ENCODE data around the gene ILRUN.
A peak's percentile ranks its signal among the peaks of the same experiment; 100 is the strongest.
"Not testable (repeated sequence)": the region's sequence is repeated elsewhere in the genome, so short reads cannot be mapped to it uniquely, and the experiment has no call there.

ILRUN gene

DNA sequence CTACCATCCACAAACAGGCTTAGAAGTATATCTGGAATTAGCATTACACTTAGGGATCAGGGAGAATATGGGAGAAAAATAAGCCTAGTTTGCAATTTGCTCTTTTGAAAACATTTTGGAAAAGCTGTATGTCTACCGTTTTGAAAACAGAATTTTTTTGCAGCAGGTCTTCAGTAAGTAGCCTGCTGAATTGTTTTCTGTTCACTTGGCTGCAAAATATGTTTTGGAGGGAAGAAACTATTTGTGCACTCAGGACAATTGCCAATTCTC is 39.6 kb downstream of the ILRUN start:
- H3K9me3 ChIP-seq (ENCODE audit: control insufficient read depth, low read length) = no peaks in the 10 kb centered on the region
- no peak for DNase-seq
- H3K27me3 ChIP-seq (replicated peaks; ENCODE audit: control insufficient read depth, insufficient read depth, low read length, poor library complexity, severe bottlenecking) = no peaks in the 10 kb centered on the region
- peak overlapping the region; percentile 69 for H3K27ac ChIP-seq (ENCODE audit: insufficient read depth, low read length, poor library complexity, severe bottlenecking)
- peaks cover 5% of the 10 kb centered on the region for H3K36me3 ChIP-seq (ENCODE audit: control insufficient read depth, insufficient read depth, low read length)
- H3K4me3 ChIP-seq (ENCODE audit: insufficient read depth, low read depth, low read length, poor library complexity, severe bottlenecking) = peak overlapping the region; percentile 44
- peaks cover 15% of the 10 kb centered on the region for H3K4me1 ChIP-seq (ENCODE audit: control insufficient read depth, insufficient read depth, low read length, poor library complexity, severe bottlenecking)

DNA sequence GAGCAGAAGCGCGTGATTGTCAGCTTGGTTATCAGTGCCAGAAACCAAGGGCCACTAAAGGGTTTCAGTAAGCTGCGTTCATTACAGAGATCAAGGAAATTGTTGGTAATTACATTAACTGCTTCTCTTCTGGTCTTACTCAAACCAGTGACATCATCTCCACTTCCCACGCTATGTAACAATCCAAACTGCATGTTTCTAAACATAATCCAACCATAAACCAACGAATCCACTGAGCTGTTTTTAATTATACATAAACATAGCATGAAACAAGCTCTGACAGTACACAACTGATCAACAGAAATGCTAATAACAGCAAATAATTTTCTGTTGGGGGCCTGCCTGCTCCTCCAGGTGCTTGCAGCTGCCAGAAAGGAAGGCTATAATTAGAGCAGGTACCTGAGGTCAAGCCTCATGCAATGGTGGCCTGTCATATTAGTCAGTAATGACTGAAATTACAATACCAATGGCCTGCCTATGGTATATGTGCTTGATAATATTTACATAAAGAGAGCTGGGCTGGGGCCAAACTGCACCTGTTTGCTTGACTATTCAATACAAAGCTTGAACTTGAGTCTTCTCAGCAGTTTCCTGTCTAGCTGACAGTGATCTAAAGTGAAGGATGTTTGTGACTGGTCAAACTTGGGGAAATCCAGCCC is 40.1 kb downstream of the ILRUN start:
- peak overlapping the region; percentile 44 for H3K4me3 ChIP-seq (ENCODE audit: insufficient read depth, low read depth, low read length, poor library complexity, severe bottlenecking)
- H3K9me3 ChIP-seq (ENCODE audit: control insufficient read depth, low read length) = no peaks in the 10 kb centered on the region
- peak overlapping the region; percentile 69 for H3K27ac ChIP-seq (ENCODE audit: insufficient read depth, low read length, poor library complexity, severe bottlenecking)
- H3K27me3 ChIP-seq (replicated peaks; ENCODE audit: control insufficient read depth, insufficient read depth, low read length, poor library complexity, severe bottlenecking) = no peaks in the 10 kb centered on the region
- H3K36me3 ChIP-seq (ENCODE audit: control insufficient read depth, insufficient read depth, low read length) = peaks cover 5% of the 10 kb centered on the region
- DNase-seq = no peak
- H3K4me1 ChIP-seq (ENCODE audit: control insufficient read depth, insufficient read depth, low read length, poor library complexity, severe bottlenecking) = peaks cover 15% of the 10 kb centered on the region

DNA sequence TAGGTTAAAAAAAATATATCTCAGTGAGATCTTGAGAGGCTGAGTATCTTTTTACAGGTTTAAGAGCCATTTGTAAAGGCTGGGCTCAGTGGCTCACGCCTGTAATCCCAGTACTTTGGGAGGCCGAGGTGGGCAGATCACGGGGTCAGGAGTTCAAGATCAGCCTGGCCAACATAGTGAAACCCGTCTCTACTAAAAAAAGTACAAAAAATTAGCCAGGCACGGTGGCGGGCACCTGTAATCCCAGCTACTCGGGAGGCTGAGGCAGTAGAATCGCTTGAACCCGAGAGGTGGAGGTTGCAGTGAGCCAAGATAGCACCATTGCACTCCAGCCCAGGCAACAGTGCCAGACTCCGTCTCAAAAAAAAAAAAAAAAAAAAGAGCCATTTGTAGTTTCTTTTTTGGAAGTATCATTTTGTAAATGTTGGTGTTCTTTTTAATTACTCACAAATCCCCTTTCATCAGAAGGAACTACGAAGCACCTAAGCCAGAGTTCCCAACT is 40.6 kb downstream of the ILRUN start:
- Histone ChIP-seq H3K4me3 (ENCODE audit: insufficient read depth, low read depth, low read length, poor library complexity, severe bottlenecking) (peak overlapping the region; percentile 44), H3K4me1 (ENCODE audit: control insufficient read depth, insufficient read depth, low read length, poor library complexity, severe bottlenecking) (peaks cover 15% of the 10 kb centered on the region), H3K27ac (ENCODE audit: insufficient read depth, low read length, poor library complexity, severe bottlenecking) (peak overlapping the region; percentile 69)
- not testable (repeated sequence) for H3K27me3 ChIP-seq (replicated peaks; ENCODE audit: control insufficient read depth, insufficient read depth, low read length, poor library complexity, severe bottlenecking); DNase-seq; H3K9me3 ChIP-seq (ENCODE audit: control insufficient read depth, low read length); H3K36me3 ChIP-seq (ENCODE audit: control insufficient read depth, insufficient read depth, low read length)

GRCh38 chr6:34654061-34654710 is 42.4 kb downstream of the ILRUN start:
- H3K27ac ChIP-seq (ENCODE audit: insufficient read depth, low read length, poor library complexity, severe bottlenecking) = no peak overlapping the region
- no peak for DNase-seq
- H3K9me3 ChIP-seq (ENCODE audit: control insufficient read depth, low read length) = no peaks in the 10 kb centered on the region
- H3K36me3 ChIP-seq (ENCODE audit: control insufficient read depth, insufficient read depth, low read length) = peaks cover 5% of the 10 kb centered on the region
- no peaks in the 10 kb centered on the region for H3K27me3 ChIP-seq (replicated peaks; ENCODE audit: control insufficient read depth, insufficient read depth, low read length, poor library complexity, severe bottlenecking)
- H3K4me1 ChIP-seq (ENCODE audit: control insufficient read depth, insufficient read depth, low read length, poor library complexity, severe bottlenecking) = peaks cover 15% of the 10 kb centered on the region
- H3K4me3 ChIP-seq (ENCODE audit: insufficient read depth, low read depth, low read length, poor library complexity, severe bottlenecking) = no peak overlapping the region

DNA sequence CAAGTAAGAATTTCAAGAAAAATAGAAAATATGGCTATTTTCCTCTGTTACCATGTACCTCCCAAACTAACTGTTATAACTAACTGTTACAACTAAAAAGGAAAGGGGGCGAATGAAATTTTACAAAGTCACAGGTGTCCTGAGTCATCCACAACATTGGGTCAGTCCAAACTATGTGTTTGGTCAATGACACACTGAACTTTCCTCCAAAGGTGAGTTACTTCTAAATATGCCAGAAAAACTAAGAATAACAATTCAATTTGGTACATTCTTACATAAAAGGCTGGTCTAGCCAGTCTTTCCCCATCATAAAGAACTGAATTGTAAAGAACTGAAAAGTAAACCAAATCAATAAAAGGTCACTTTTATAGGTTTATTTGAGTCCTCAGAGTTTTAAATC is 44.3 kb downstream of the ILRUN start:
- no peak for DNase-seq
- Histone ChIP-seq H3K27me3 (replicated peaks; ENCODE audit: control insufficient read depth, insufficient read depth, low read length, poor library complexity, severe bottlenecking) (no peaks in the 10 kb centered on the region), H3K36me3 (ENCODE audit: control insufficient read depth, insufficient read depth, low read length) (peaks cover 8% of the 10 kb centered on the region), H3K4me3 (ENCODE audit: insufficient read depth, low read depth, low read length, poor library complexity, severe bottlenecking) (no peak overlapping the region), H3K9me3 (ENCODE audit: control insufficient read depth, low read length) (no peaks in the 10 kb centered on the region), H3K4me1 (ENCODE audit: control insufficient read depth, insufficient read depth, low read length, poor library complexity, severe bottlenecking) (peaks cover 11% of the 10 kb centered on the region), H3K27ac (ENCODE audit: insufficient read depth, low read length, poor library complexity, severe bottlenecking) (no peak overlapping the region)

DNA sequence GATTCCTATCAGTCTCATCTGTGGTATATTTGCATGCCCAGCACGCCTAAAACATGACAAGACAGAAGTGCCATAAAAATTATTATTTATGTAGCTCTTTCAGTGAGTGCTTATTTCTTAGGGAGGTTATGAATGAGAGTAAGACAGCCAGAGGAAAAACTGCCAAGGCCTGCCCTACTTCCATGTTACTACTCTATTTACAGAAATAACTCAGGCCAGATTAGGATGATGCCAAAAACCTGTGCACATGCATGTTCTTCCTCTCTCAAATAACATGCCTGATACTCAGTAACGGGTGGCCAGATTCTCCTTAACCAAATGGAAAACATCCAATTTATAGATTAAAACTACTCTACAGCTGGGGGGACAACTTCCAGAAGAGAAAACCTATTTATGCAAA is 45.7 kb downstream of the ILRUN start:
- H3K9me3 ChIP-seq (ENCODE audit: control insufficient read depth, low read length) = no peaks in the 10 kb centered on the region
- DNase-seq = no peak
- peaks cover 10% of the 10 kb centered on the region for H3K36me3 ChIP-seq (ENCODE audit: control insufficient read depth, insufficient read depth, low read length)
- H3K4me3 ChIP-seq (ENCODE audit: insufficient read depth, low read depth, low read length, poor library complexity, severe bottlenecking) = no peak overlapping the region
- no peak overlapping the region for H3K27ac ChIP-seq (ENCODE audit: insufficient read depth, low read length, poor library complexity, severe bottlenecking)
- H3K4me1 ChIP-seq (ENCODE audit: control insufficient read depth, insufficient read depth, low read length, poor library complexity, severe bottlenecking) = peaks cover 4% of the 10 kb centered on the region
- H3K27me3 ChIP-seq (replicated peaks; ENCODE audit: control insufficient read depth, insufficient read depth, low read length, poor library complexity, severe bottlenecking) = no peaks in the 10 kb centered on the region

GRCh38 chr6:34650232-34650631 is 46.3 kb downstream of the ILRUN start:
- peaks cover 14% of the 10 kb centered on the region for H3K36me3 ChIP-seq (ENCODE audit: control insufficient read depth, insufficient read depth, low read length)
- not testable (repeated sequence) for H3K9me3 ChIP-seq (ENCODE audit: control insufficient read depth, low read length); H3K4me3 ChIP-seq (ENCODE audit: insufficient read depth, low read depth, low read length, poor library complexity, severe bottlenecking); H3K27ac ChIP-seq (ENCODE audit: insufficient read depth, low read length, poor library complexity, severe bottlenecking); H3K27me3 ChIP-seq (replicated peaks; ENCODE audit: control insufficient read depth, insufficient read depth, low read length, poor library complexity, severe bottlenecking); DNase-seq; H3K4me1 ChIP-seq (ENCODE audit: control insufficient read depth, insufficient read depth, low read length, poor library complexity, severe bottlenecking)

GRCh38 chr6:34648806-34649205 is 47.8 kb downstream of the ILRUN start:
- Histone ChIP-seq H3K27ac (ENCODE audit: insufficient read depth, low read length, poor library complexity, severe bottlenecking) (no peak overlapping the region), H3K4me3 (ENCODE audit: insufficient read depth, low read depth, low read length, poor library complexity, severe bottlenecking) (no peak overlapping the region), H3K27me3 (replicated peaks; ENCODE audit: control insufficient read depth, insufficient read depth, low read length, poor library complexity, severe bottlenecking) (no peaks in the 10 kb centered on the region), H3K4me1 (ENCODE audit: control insufficient read depth, insufficient read depth, low read length, poor library complexity, severe bottlenecking) (no peaks in the 10 kb centered on the region), H3K9me3 (ENCODE audit: control insufficient read depth, low read length) (no peaks in the 10 kb centered on the region), H3K36me3 (ENCODE audit: control insufficient read depth, insufficient read depth, low read length) (peaks cover 19% of the 10 kb centered on the region)
- no peak for DNase-seq
